DND-41 (cell line): ENCODE results near the gene SLC2A13.
"Not testable (repeated sequence)": the region's sequence is repeated elsewhere in the genome, so short reads cannot be mapped to it uniquely, and the experiment has no call there.

ENCODE experiments used
- ATAC-seq: fragments of 200-7000 bp; cut with Tn5 transposase; 3 replicates; pipeline ENCODE4 v1.9.1; 2021; ENCODE audit warnings: low read depth; ENCODE audit not compliant: insufficient read depth
- DNase-seq: peaks from one replicate; pipeline ENCODE4 v3.0.0-alpha.2; 2020
- H2AFZ ChIP-seq: 2 replicates; pipeline ENCODE4 v1.6.0; 2012; ENCODE audit warnings: low read depth, low read length
- H3K27ac ChIP-seq: 2 replicates; pipeline ENCODE4 v1.5.1; 2012; ENCODE audit warnings: low read length, inconsistent platforms
- H3K27me3 ChIP-seq: fragments of 200-600 bp; sonication (generic); 2 replicates; pipeline ENCODE4 v1.6.0; 2012; ENCODE audit warnings: low read length, mild to moderate bottlenecking, inconsistent platforms; ENCODE audit not compliant: insufficient read depth, poor library complexity
- H3K36me3 ChIP-seq: 2 replicates; pipeline ENCODE4 v1.5.1; 2012; ENCODE audit warnings: low read length, inconsistent platforms; ENCODE audit not compliant: insufficient read depth
- H3K4me1 ChIP-seq: 2 replicates; pipeline ENCODE4 v1.5.1; 2012; ENCODE audit warnings: mild to moderate bottlenecking, low read length; ENCODE audit not compliant: insufficient read depth
- H3K4me2 ChIP-seq: 2 replicates; pipeline ENCODE4 v1.6.0; 2012; ENCODE audit warnings: mild to moderate bottlenecking, moderate library complexity, low read length, inconsistent platforms; ENCODE audit not compliant: insufficient read depth
- H3K4me3 ChIP-seq, 2 experiments: fragments of 200-600 bp in 1 of 2; shearing (Covaris generic) in 1 of 2; 2 replicates each; pipeline ENCODE4 v1.5.1; 2012 to 2016; ENCODE audit warnings: inconsistent platforms in 2 of 2, low read length in 2 of 2, mild to moderate bottlenecking in 2 of 2, low read depth in 1 of 2, moderate library complexity in 1 of 2
- H3K79me2 ChIP-seq: 2 replicates; pipeline ENCODE4 v1.6.0; 2012; ENCODE audit warnings: low read length, inconsistent platforms; ENCODE audit not compliant: insufficient read depth
- H3K9ac ChIP-seq: 2 replicates; pipeline ENCODE4 v1.6.0; 2012; ENCODE audit warnings: low read depth, mild to moderate bottlenecking, inconsistent platforms, low read length, moderate library complexity
- H3K9me3 ChIP-seq: 2 replicates; pipeline ENCODE4 v1.5.1; 2012; ENCODE audit warnings: low read length, moderate library complexity, mild to moderate bottlenecking, inconsistent platforms; ENCODE audit not compliant: insufficient read depth, severe bottlenecking
- H4K20me1 ChIP-seq: 2 replicates; pipeline ENCODE4 v1.6.0; 2012; ENCODE audit warnings: low read length; ENCODE audit not compliant: insufficient read depth
- EZH2 ChIP-seq: IDR thresholded peaks from 3 replicates; pipeline ENCODE4 v1.6.1; 2012; ENCODE audit warnings: borderline replicate concordance, low read depth, mild to moderate bottlenecking, moderate library complexity, low read length, inconsistent platforms; ENCODE audit not compliant: severe bottlenecking
- TF ChIP-seq, protein P1 (sequence below): IDR thresholded peaks from 2 replicates; pipeline ENCODE4 v1.5.1; 2012; ENCODE audit warnings: borderline replicate concordance, low read length, moderate library complexity, mild to moderate bottlenecking; ENCODE audit not compliant: poor library complexity, severe bottlenecking; ENCODE audit errors: extremely low read depth

Gene SLC2A13

DNA sequence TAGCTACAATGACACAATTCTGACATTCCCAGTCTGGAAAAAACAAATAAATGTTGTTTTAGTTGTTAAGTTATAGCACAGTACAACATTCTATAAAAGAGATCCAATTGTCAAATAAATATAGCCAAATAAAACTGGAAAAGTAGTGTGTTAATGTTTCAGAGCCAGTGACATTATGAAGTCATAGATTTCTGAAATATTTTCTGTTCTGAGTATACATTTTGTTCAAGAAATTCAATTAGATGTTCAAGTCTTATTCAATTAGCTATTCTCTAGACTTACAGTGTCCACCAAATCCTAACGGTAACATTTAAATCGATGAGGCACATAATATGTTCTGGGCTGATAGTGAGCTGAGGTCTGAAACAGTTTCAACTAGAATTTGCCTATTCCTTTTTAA is 290.1 kb downstream of the SLC2A13 start:
- Histone ChIP-seq H4K20me1 (no peaks in the 10 kb centered on the region), H3K9ac (no peak overlapping the region), H3K4me3 (no peak overlapping the region), H3K36me3 (no peaks in the 10 kb centered on the region), H3K27ac (no peak overlapping the region), H3K27me3 (no peaks in the 10 kb centered on the region), H3K4me2 (no peak overlapping the region), H3K4me1 (no peaks in the 10 kb centered on the region), H3K79me2 (no peaks in the 10 kb centered on the region), H3K9me3 (no peaks in the 10 kb centered on the region), H2AFZ (no peak overlapping the region)
- TF ChIP-seq, protein P1, sequence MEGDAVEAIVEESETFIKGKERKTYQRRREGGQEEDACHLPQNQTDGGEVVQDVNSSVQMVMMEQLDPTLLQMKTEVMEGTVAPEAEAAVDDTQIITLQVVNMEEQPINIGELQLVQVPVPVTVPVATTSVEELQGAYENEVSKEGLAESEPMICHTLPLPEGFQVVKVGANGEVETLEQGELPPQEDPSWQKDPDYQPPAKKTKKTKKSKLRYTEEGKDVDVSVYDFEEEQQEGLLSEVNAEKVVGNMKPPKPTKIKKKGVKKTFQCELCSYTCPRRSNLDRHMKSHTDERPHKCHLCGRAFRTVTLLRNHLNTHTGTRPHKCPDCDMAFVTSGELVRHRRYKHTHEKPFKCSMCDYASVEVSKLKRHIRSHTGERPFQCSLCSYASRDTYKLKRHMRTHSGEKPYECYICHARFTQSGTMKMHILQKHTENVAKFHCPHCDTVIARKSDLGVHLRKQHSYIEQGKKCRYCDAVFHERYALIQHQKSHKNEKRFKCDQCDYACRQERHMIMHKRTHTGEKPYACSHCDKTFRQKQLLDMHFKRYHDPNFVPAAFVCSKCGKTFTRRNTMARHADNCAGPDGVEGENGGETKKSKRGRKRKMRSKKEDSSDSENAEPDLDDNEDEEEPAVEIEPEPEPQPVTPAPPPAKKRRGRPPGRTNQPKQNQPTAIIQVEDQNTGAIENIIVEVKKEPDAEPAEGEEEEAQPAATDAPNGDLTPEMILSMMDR = no peak
- TF ChIP-seq EZH2 = no peak
- DNase-seq (no peak), ATAC-seq (no peak)

DNA sequence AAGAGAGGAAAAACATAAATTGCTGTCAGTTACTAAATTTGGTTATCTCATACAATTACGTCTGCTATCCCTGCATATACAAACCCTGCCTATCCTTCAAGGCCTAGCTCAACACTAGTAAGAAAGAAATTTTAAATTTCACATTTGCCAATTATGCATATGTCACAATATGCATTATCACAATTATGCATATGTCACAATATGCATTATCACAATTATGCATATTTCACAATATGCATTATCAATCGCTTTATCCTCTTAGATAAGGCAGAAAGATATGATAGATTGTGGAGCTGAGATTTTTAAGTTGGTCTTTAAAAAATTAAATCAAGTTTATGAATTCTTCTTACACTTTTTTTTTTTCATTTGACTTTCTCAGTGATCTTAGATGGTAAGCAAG is 291.3 kb downstream of the SLC2A13 start:
- no peak overlapping the region for H3K27ac ChIP-seq
- no peaks in the 10 kb centered on the region for H3K9me3 ChIP-seq
- no peak for DNase-seq

DNA sequence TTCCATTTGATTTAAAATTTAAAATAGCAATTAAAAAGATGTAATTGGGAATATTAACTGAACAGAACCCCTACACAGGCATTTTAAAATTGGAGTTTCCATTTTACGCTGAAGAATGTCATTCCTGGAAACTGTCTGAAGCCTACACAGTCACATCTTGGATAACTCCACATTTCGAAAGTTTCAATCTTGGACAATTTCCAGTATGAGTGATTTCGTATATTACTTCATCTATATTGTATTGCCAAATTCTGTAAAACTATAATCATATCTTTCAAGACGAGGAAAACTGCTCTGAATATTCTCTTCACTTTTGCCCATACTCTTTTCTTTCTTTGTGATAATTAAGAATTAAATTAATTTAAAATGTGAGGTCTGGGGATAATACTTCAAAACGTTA is 292.1 kb downstream of the SLC2A13 start:
- H4K20me1 ChIP-seq = no peaks in the 10 kb centered on the region
- DNase-seq (no peak), ATAC-seq (no peak)
- no peak overlapping the region for H3K4me3 ChIP-seq
- H3K4me1 ChIP-seq = no peaks in the 10 kb centered on the region
- no peaks in the 10 kb centered on the region for H3K9me3 ChIP-seq
- H3K27me3 ChIP-seq = no peaks in the 10 kb centered on the region
- no peak overlapping the region for H3K4me2 ChIP-seq
- H3K27ac ChIP-seq = no peak overlapping the region
- no peak overlapping the region for H3K9ac ChIP-seq
- no peaks in the 10 kb centered on the region for H3K36me3 ChIP-seq
- no peaks in the 10 kb centered on the region for H3K79me2 ChIP-seq
- TF ChIP-seq, protein P1 = no peak
- no peak for TF ChIP-seq EZH2
- no peak overlapping the region for H2AFZ ChIP-seq

More for the DNA sequence above, 291.3 kb downstream of the SLC2A13 start:
- Histone ChIP-seq H3K36me3 (no peaks in the 10 kb centered on the region), H3K9ac (no peak overlapping the region), H3K79me2 (no peaks in the 10 kb centered on the region), H2AFZ (no peak overlapping the region), H3K4me3 (no peak overlapping the region), H3K4me2 (no peak overlapping the region), H3K4me1 (no peaks in the 10 kb centered on the region), H3K27me3 (no peaks in the 10 kb centered on the region), H4K20me1 (no peaks in the 10 kb centered on the region)
- ATAC-seq = no peak
- TF ChIP-seq, protein P1 = no peak
- TF ChIP-seq EZH2 = no peak

DNA sequence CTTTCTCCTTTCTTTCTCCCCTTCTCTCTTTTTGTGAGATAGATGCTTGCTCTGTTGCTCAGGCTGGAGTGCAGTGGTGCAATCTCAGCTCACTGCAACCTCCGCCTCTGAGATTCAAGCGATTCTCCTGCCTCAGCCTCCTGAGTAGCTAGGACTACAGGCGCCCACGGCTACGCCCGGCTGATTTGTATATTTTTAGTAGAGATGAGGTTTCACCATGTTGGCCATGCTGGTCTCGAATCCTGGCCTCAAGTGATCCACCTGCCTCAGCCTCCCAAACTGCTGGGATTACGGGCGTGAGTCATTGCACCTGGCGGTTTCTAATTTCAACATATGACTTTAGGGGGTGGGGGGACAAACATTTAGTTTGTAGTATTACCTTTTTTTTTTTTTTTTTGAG is 293.4 kb downstream of the SLC2A13 start:
- ATAC-seq, H3K36me3 ChIP-seq, H3K4me1 ChIP-seq, H3K79me2 ChIP-seq, H3K27me3 ChIP-seq, H3K27ac ChIP-seq, H3K9ac ChIP-seq, H3K9me3 ChIP-seq, H4K20me1 ChIP-seq, H3K4me3 ChIP-seq, H2AFZ ChIP-seq, H3K4me2 ChIP-seq, DNase-seq: not testable (repeated sequence)
